OCI-LY1 (cell line): ENCODE data around the gene FGR.

Source experiments
- H2AFZ ChIP-seq: fragments of 200-600 bp; sonication (generic), shearing (Covaris generic); 2 replicates; pipeline ENCODE4 v1.6.0; 2014; ENCODE audit warnings: antibody characterized with exemption, mild to moderate bottlenecking, low read length
- H3F3A ChIP-seq: fragments of 200-600 bp; sonication (generic), shearing (Covaris generic); 2 replicates; pipeline ENCODE4 v1.6.0; 2014; ENCODE audit warnings: mild to moderate bottlenecking, antibody characterized with exemption, low read length, moderate library complexity; ENCODE audit not compliant: insufficient read depth
- H3K27ac ChIP-seq: fragments of 200-600 bp; sonication (generic); 2 replicates; pipeline ENCODE4 v1.5.1; 2014; ENCODE audit warnings: low read length, mixed run types, mild to moderate bottlenecking, low read depth; ENCODE audit not compliant: poor library complexity, severe bottlenecking
- H3K27me3 ChIP-seq: fragments of 200-600 bp; sonication (generic); 2 replicates; pipeline ENCODE4 v1.6.0; 2014; ENCODE audit warnings: antibody characterized with exemption, mild to moderate bottlenecking, low read length, moderate library complexity; ENCODE audit not compliant: insufficient read depth
- H3K36me3 ChIP-seq: fragments of 200-600 bp; sonication (generic); 2 replicates; pipeline ENCODE4 v1.6.1; 2014; ENCODE audit warnings: mild to moderate bottlenecking, antibody characterized with exemption, low read length, moderate library complexity, mixed read lengths; ENCODE audit not compliant: insufficient read depth
- H3K4me1 ChIP-seq: fragments of 200-600 bp; sonication (generic); 2 replicates; pipeline ENCODE4 v1.5.1; 2014; ENCODE audit warnings: mild to moderate bottlenecking, low read length, moderate library complexity; ENCODE audit not compliant: insufficient read depth, severe bottlenecking
- H3K4me2 ChIP-seq: fragments of 200-600 bp; sonication (generic), shearing (Covaris generic); 2 replicates; pipeline ENCODE4 v1.6.1; 2014; ENCODE audit warnings: low read length
- H3K4me3 ChIP-seq: fragments of 200-600 bp; sonication (generic); 2 replicates; pipeline ENCODE4 v1.5.1; 2014; ENCODE audit warnings: low read length, low read depth, mild to moderate bottlenecking, mixed read lengths; ENCODE audit not compliant: poor library complexity, severe bottlenecking
- H3K79me2 ChIP-seq: fragments of 200-600 bp; shearing (Covaris generic); 2 replicates; pipeline ENCODE4 v1.6.1; 2016; ENCODE audit warnings: mixed run types, low read length, mixed read lengths; ENCODE audit not compliant: insufficient read depth
- H3K9ac ChIP-seq: fragments of 200-600 bp; sonication (generic), shearing (Covaris generic); 2 replicates; pipeline ENCODE4 v1.6.1; 2014; ENCODE audit warnings: mild to moderate bottlenecking, low read length, mixed read lengths
- H3K9me2 ChIP-seq: fragments of 200-600 bp; sonication (generic), shearing (Covaris generic); 2 replicates; pipeline ENCODE4 v1.6.1; 2014; ENCODE audit warnings: low read depth, mild to moderate bottlenecking, low read length, mixed read lengths
- H3K9me3 ChIP-seq: fragments of 200-600 bp; shearing (Covaris generic); 2 replicates; pipeline ENCODE4 v1.6.1; 2014; ENCODE audit warnings: low read length, mixed read lengths
- H4K20me1 ChIP-seq: fragments of 200-600 bp; sonication (generic), shearing (Covaris generic); 2 replicates; pipeline ENCODE4 v1.6.0; 2016; ENCODE audit warnings: mild to moderate bottlenecking, low read length; ENCODE audit not compliant: insufficient read depth
- EZH2 ChIP-seq: fragments of 200-600 bp; sonication (generic), shearing (Covaris generic); IDR thresholded peaks from 2 replicates; pipeline ENCODE4 v1.8.0; 2017; ENCODE audit warnings: borderline replicate concordance, mixed run types, mild to moderate bottlenecking, antibody characterized with exemption, low read length, moderate library complexity, mixed read lengths
- TF ChIP-seq, protein P1 (sequence below): fragments of 200-600 bp; sonication (generic), shearing (Covaris generic); IDR thresholded peaks from 2 replicates; pipeline ENCODE4 v1.5.1; 2017; ENCODE audit warnings: mild to moderate bottlenecking, antibody characterized with exemption, low read length, moderate library complexity, mixed read lengths

The FGR gene

DNA sequence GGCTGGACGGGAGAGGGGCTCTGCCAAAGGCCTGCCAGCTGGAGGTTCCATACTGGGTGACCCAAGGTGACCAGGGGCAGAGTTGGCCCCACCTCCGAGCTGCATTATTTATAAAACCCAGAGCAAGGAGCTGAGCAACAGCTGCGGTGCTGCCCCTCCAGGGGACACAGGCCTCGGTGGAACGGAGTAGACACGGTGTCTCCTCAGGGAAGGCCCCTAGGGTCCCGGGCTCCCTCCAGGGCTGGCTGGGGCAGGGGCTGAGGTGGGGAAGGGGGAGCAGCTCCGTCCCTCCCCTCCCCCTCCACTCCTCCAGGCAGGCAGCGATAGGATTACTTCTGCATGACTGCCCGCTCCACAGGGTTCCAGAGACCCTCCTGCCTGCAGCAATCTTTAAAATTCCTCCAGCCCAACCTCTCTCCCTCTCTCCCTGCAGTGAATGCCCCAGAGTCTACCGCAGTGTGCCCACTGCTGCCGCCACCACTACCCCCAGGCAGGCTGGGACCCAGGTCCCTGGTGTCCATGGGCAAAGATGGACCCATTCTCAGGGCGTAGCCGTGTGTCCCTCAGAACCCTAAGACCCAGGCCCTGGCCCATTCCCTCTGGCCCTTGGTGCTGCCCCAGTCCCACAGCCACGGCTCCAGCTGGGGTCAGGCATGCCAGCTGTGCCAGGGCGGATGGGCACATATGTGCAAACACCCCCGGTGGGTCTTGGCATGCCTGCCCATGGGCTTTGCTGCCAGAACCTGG lies 41.9 kb downstream of the FGR start:
- H3K4me2 ChIP-seq = no peak overlapping the region
- H4K20me1 ChIP-seq = no peaks in the 10 kb centered on the region
- H3K79me2 ChIP-seq = no peaks in the 10 kb centered on the region
- no peak overlapping the region for H2AFZ ChIP-seq
- H3K9ac ChIP-seq = no peak overlapping the region
- H3K9me3 ChIP-seq = no peaks in the 10 kb centered on the region
- no peaks in the 10 kb centered on the region for H3K9me2 ChIP-seq
- no peak overlapping the region for H3K27ac ChIP-seq
- H3K4me3 ChIP-seq = no peak overlapping the region
- H3K27me3 ChIP-seq = no peaks in the 10 kb centered on the region
- no peaks in the 10 kb centered on the region for H3F3A ChIP-seq
- no peaks in the 10 kb centered on the region for H3K4me1 ChIP-seq
- TF ChIP-seq, protein P1, sequence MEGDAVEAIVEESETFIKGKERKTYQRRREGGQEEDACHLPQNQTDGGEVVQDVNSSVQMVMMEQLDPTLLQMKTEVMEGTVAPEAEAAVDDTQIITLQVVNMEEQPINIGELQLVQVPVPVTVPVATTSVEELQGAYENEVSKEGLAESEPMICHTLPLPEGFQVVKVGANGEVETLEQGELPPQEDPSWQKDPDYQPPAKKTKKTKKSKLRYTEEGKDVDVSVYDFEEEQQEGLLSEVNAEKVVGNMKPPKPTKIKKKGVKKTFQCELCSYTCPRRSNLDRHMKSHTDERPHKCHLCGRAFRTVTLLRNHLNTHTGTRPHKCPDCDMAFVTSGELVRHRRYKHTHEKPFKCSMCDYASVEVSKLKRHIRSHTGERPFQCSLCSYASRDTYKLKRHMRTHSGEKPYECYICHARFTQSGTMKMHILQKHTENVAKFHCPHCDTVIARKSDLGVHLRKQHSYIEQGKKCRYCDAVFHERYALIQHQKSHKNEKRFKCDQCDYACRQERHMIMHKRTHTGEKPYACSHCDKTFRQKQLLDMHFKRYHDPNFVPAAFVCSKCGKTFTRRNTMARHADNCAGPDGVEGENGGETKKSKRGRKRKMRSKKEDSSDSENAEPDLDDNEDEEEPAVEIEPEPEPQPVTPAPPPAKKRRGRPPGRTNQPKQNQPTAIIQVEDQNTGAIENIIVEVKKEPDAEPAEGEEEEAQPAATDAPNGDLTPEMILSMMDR = no peak
- no peak for TF ChIP-seq EZH2
- no peaks in the 10 kb centered on the region for H3K36me3 ChIP-seq

DNA sequence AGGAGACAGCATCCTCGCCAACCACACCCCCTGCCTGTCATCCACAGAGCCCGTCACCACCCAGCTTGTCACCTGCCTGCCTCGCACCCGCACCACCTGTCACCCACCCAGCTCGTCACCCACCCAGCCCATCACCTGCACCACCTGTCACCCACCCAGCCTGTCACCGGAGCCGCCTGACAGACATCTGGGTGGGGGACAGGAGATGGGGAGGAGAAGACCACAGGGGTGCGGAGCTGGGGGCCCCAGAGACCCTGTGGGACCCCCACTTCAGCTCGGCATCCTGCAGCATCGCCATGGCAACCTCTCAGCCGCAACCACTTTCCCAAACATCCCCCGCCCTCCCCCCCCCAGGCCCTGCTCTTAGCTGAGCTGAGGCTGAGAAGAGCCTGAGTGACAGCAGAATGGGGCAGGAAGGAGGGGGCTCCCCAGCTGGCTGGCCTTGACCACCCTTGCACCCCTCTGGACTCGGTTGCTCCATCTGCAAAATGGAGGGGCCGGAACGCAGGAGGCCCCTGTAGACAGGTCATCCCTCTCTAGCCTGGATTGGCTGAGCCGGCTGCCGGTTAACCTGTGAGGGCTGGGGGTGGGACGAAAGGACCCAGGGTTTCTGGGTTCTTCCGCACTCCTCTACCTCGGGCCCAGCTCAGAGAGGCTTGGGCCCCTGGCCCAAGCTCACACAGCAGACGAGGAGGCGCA lies 42.6 kb downstream of the FGR start:
- no peaks in the 10 kb centered on the region for H3K36me3 ChIP-seq
- no peak overlapping the region for H3K9ac ChIP-seq
- H3F3A ChIP-seq = no peaks in the 10 kb centered on the region
- no peaks in the 10 kb centered on the region for H3K9me3 ChIP-seq
- H3K79me2 ChIP-seq = no peaks in the 10 kb centered on the region
- TF ChIP-seq, protein P1 = no peak
- no peak for TF ChIP-seq EZH2
- no peak overlapping the region for H3K4me2 ChIP-seq
- H2AFZ ChIP-seq = no peak overlapping the region
- H3K4me3 ChIP-seq = no peak overlapping the region
- H3K9me2 ChIP-seq = no peaks in the 10 kb centered on the region
- no peak overlapping the region for H3K27ac ChIP-seq
- no peaks in the 10 kb centered on the region for H3K27me3 ChIP-seq
- no peaks in the 10 kb centered on the region for H3K4me1 ChIP-seq
- no peaks in the 10 kb centered on the region for H4K20me1 ChIP-seq

DNA sequence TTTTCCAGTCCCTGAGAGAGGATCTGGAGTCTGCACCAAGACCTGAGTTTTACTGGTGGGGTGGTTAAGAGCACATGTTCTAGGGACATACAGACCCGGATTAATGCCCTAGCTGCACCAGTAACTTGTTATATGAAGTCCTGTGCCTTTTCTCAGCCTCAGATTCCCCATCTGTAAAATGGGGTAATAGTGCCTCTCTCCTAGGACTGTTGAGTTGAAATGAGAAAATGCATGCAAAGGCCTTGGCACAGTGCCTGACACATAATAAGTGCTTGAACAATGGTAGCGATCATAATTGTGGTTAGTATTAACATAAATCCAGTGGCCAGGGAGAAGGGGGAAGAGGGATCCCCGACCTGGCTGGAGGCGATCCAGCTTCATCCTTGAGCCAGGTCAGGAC lies 43.4 kb downstream of the FGR start:
- H3K9me2 ChIP-seq = no peaks in the 10 kb centered on the region
- H3K79me2 ChIP-seq = no peaks in the 10 kb centered on the region
- no peak overlapping the region for H3K27ac ChIP-seq
- H3K36me3 ChIP-seq = no peaks in the 10 kb centered on the region
- no peak for TF ChIP-seq EZH2
- TF ChIP-seq, protein P1 = no peak
- no peaks in the 10 kb centered on the region for H3K27me3 ChIP-seq
- no peak overlapping the region for H3K9ac ChIP-seq
- H3F3A ChIP-seq = no peaks in the 10 kb centered on the region
- no peaks in the 10 kb centered on the region for H3K9me3 ChIP-seq
- no peaks in the 10 kb centered on the region for H3K4me1 ChIP-seq
- no peak overlapping the region for H3K4me2 ChIP-seq
- H4K20me1 ChIP-seq = no peaks in the 10 kb centered on the region
- no peak overlapping the region for H2AFZ ChIP-seq
- H3K4me3 ChIP-seq = no peak overlapping the region
